Right lobe of liver (tissue), 6 donors: ENCODE measurements around the gene STEAP4. TPM values are rescaled to one million over a fixed set of nuclear protein-coding genes. Genes with fewer than 3 reads are reported as not detected.

ENCODE experiments used
- ATAC-seq, 4 donors: fragments of 200-7000 bp; cut with Tn5 transposase; one replicate each; pipeline ENCODE4 v1.9.1; 2020; ENCODE audit warnings: mild to moderate bottlenecking in 4 of 4, moderate library complexity in 4 of 4
- DNase-seq, 3 donors: peaks; one replicate each; pipeline ENCODE4 v3.0.0-alpha.2; 2020
- H3K27ac ChIP-seq, 3 donors: fragments of 200-600 bp; one replicate each; pipeline ENCODE4 v1.8.0; 2022
- H3K27me3 ChIP-seq, 2 donors: fragments of 200-600 bp; one replicate each; pipeline ENCODE4 v1.8.0; 2022
- H3K36me3 ChIP-seq, 4 donors: fragments of 200-600 bp; sonication (generic) in 1 of 4; one replicate each; pipeline versions ENCODE4 v1.5.1 to v1.8.0; 2017 to 2022; ENCODE audit warnings: control low read depth in 1 of 4
- H3K4me1 ChIP-seq, 4 donors: fragments of 200-600 bp; sonication (generic) in 1 of 4; one replicate each; pipeline versions ENCODE4 v1.5.1 to v1.8.0; 2017 to 2022; ENCODE audit warnings: control low read depth in 1 of 4
- H3K4me3 ChIP-seq, 3 donors: fragments of 200-600 bp; one replicate each; pipeline ENCODE4 v1.8.0; 2022
- H3K9me3 ChIP-seq, 4 donors: fragments of 200-600 bp; sonication (generic) in 1 of 4; one replicate each; pipeline versions ENCODE4 v1.5.1 to v1.8.0; 2017 to 2022; ENCODE audit warnings: control low read depth in 1 of 4
- CTCF ChIP-seq, 4 donors: fragments of 200-600 bp in 3 of 4; fragments of 450-650 bp in 1 of 4; IDR thresholded peaks; one replicate each; pipeline versions ENCODE4 v1.5.1 to v1.8.0; 2016 to 2022; ENCODE audit warnings: antibody characterized with exemption in 4 of 4, mild to moderate bottlenecking in 2 of 4
- POLR2A ChIP-seq: fragments of 450-650 bp; IDR thresholded peaks from one replicate; pipeline ENCODE4 v1.6.1; 2017; ENCODE audit warnings: antibody characterized with exemption, mild to moderate bottlenecking
- WGBS: methylation state at CpG from one replicate; pipeline ENCODE4 v1.1.6; 2018; ENCODE audit warnings: low coverage, low lambda C conversion rate; ENCODE audit not compliant: insufficient coverage; ENCODE audit errors: missing lambda C conversion rate; 5-methylcytosine and 5-hydroxymethylcytosine counted together
- intact Hi-C, 2 donors: fragments of 100-400 bp; cut with DNase I; formaldehyde crosslinking; loops; one replicate each; pipeline versions ENCODE4 v1.11.2 to v1.14.1; 2022
- long read RNA-seq: library from polyadenylated mRNA; unstranded; transcript quantifications from one replicate; pipeline ENCODE4 v2.0.0, GENCODE V29; 2019
- total RNA-seq, 6 experiments: library from RNA; depleted of rRNA in 2 of 6; stranded (reverse); fragments of >200 nt in 2 of 6; fragmentation: NEBNext Ultra II Directional in 3 of 6; extraction: Animal tissue kit (Norgen Biotek cat#: 25700) in 3 of 6; gene quantifications; one replicate each; pipeline versions ENCODE4 v1.1.0 to v1.2.4, GENCODE V29; 2016 to 2023
- donor health status: DM: no; HTN: yes; CAD: no.
- donor health status: DM: no; HTN: no; CAD: no.
- donor health status: DM: no; HTN: no; CAD: no.
- donor health status: DM: no; HTN: yes; CAD: no.
- donor health status: DM: no; HTN: yes; CAD: no.

STEAP4 gene
- 100 to 1,000 TPM in 1 of 6 experiments, 10 to 100 TPM in 5; 16.3 to 158 (median 22.9) TPM for total RNA-seq
- long read RNA-seq, partial matches to known transcripts: 0 of 1 reads
- long read RNA-seq, other reads (novel, unspliced or antisense): 1 of 1 reads

GRCh38 chr7:88306590-88307048 is at the start of gene STEAP4:
TSS of gene STEAP4 (minus strand) at chr7:88306894. CDS start at chr7:88284269, 22,625 bp downstream.
- intact Hi-C loops: no loop called here
- Histone ChIP-seq H3K36me3 (no peaks in the 10 kb centered on the region), H3K27me3 (no peaks in the 10 kb centered on the region), H3K4me1 (peaks cover 0 to 19% (median 4%) of the 10 kb centered on the region in 4 donors), H3K9me3 (no peaks in the 10 kb centered on the region), H3K4me3 (peak within 1 kb of the TSS; percentile 33 to 48 (median 40)), H3K27ac (peak within 1 kb of the TSS; percentile 14 to 36 (median 20))
- ATAC-seq: peak; percentile 73 to 89 (median 82)
- DNase-seq: peak; percentile 71 to 79 (median 79)
- peak; percentile 34 for TF ChIP-seq POLR2A
- no peak for TF ChIP-seq CTCF (IDR thresholded peaks at IDR 0.05)
- 7% methylated on average over 28 of the region's 30 CpGs for WGBS

- no peaks in the 10 kb centered on the region for H3K36me3 ChIP-seq
- no peak overlapping the region for H3K4me3 ChIP-seq
- H3K9me3 ChIP-seq: no peaks in the 10 kb centered on the region
- DNase-seq (no peak), ATAC-seq (no peak)
- intact Hi-C loops: loop anchor here in 1 of 2 donors (10.0 kb wide), 1 partner anchor 110 kb away; no protein-coding TSS in a partner anchor
- no peaks in the 10 kb centered on the region for H3K27me3 ChIP-seq
- WGBS: 53% methylated on average over 2 of the region's 3 CpGs
- no peak overlapping the region for H3K27ac ChIP-seq
- peaks cover 0 to 8% (median 0%) of the 10 kb centered on the region in 4 donors for H3K4me1 ChIP-seq
- no peak for TF ChIP-seq POLR2A
- TF ChIP-seq CTCF (IDR thresholded peaks at IDR 0.05): no peak
These were observed 48.3 kb upstream of the STEAP4 start for GRCh38 chr7:88355011-88355410.

GRCh38 chr7:88350118-88350517 is 43.4 kb upstream of the STEAP4 start:
- intact Hi-C loops: loop anchor here in 1 of 2 donors (10.0 kb wide), 1 partner anchor 105 kb away; no protein-coding TSS in a partner anchor
- no peak for DNase-seq
- Histone ChIP-seq H3K36me3 (no peaks in the 10 kb centered on the region), H3K4me1 (no peaks in the 10 kb centered on the region), H3K9me3 (no peaks in the 10 kb centered on the region), H3K27me3 (no peaks in the 10 kb centered on the region), H3K27ac (no peak overlapping the region), H3K4me3 (no peak overlapping the region)
- WGBS: 96% methylated on average over 2 of the region's 2 CpGs
- TF ChIP-seq CTCF (IDR thresholded peaks at IDR 0.05): no peak
- TF ChIP-seq POLR2A: no peak
- ATAC-seq: no peak

GRCh38 chr7:88347517-88347916 is 40.8 kb upstream of the STEAP4 start:
- no peaks in the 10 kb centered on the region for H3K4me1 ChIP-seq
- no peaks in the 10 kb centered on the region for H3K27me3 ChIP-seq
- H3K4me3 ChIP-seq: no peak overlapping the region
- TF ChIP-seq CTCF (IDR thresholded peaks at IDR 0.05) (no peak), POLR2A (no peak)
- H3K27ac ChIP-seq: no peak overlapping the region
- intact Hi-C loops: no loop called here
- H3K9me3 ChIP-seq: no peaks in the 10 kb centered on the region
- no peak for ATAC-seq
- no peak for DNase-seq
- no peaks in the 10 kb centered on the region for H3K36me3 ChIP-seq
- WGBS: 80% methylated on average over 2 of the region's 2 CpGs
